H1 (cell line): Measurements from ENCODE around the gene VSIR. TPM values are rescaled to one million over a fixed set of nuclear protein-coding genes. Genes with fewer than 3 reads are reported as not detected.

Experiments
- CTCF ChIA-PET: fragments of 300-600 bp; sonication (Branson Sonifier 250); formaldehyde crosslinking; loops from one replicate; lab custom pipeline; 2021; ENCODE audit not compliant: partially characterized antibody; lab: Charles Lee
- POLR2A ChIA-PET: fragments of 300-600 bp; sonication (Branson Sonifier 250); formaldehyde crosslinking; loops from one replicate; lab custom pipeline; 2021; ENCODE audit warnings: inconsistent platforms; ENCODE audit not compliant: partially characterized antibody; lab: Charles Lee
- DNase-seq, 2 experiments: peaks; one replicate each; pipeline versions ENCODE4 v3.0.0 to v3.0.0-alpha.2; 2010 to 2022; ENCODE audit warnings: low spot score in 2 of 2, low read depth in 1 of 2, mixed read lengths in 1 of 2
- FAIRE-seq: peaks from 2 replicates; lab custom pipeline; 2011; peaks lifted over from hg19 to GRCh38; lab: Jason Lieb, UNC
- H2AFZ ChIP-seq: 2 replicates; pipeline ENCODE4 v1.8.1; 2012; ENCODE audit warnings: low read length, inconsistent platforms
- H2AK5ac ChIP-seq: 2 replicates; pipeline ENCODE4 v1.6.1; 2013; ENCODE audit warnings: low read depth, low read length
- H2BK120ac ChIP-seq: replicated peaks from 2 replicates; pipeline ENCODE3; 2013; ENCODE audit warnings: low read depth, low read length, inconsistent platforms
- H2BK12ac ChIP-seq: 2 replicates; pipeline ENCODE4 v1.6.1; 2013; ENCODE audit warnings: low read depth, low read length
- H2BK15ac ChIP-seq: 2 replicates; pipeline ENCODE4 v1.6.1; 2013; ENCODE audit warnings: low read length
- H2BK20ac ChIP-seq: 2 replicates; pipeline ENCODE4 v1.6.1; 2013; ENCODE audit warnings: low read length
- H2BK5ac ChIP-seq: 2 replicates; pipeline ENCODE4 v1.6.1; 2013; ENCODE audit warnings: low read depth, low read length
- H3K14ac ChIP-seq: 2 replicates; pipeline ENCODE4 v1.6.1; 2013; ENCODE audit warnings: inconsistent platforms; ENCODE audit not compliant: insufficient read length
- H3K18ac ChIP-seq: 2 replicates; pipeline ENCODE4 v1.6.1; 2013; ENCODE audit warnings: low read length; ENCODE audit errors: extremely low read depth
- H3K23ac ChIP-seq: 2 replicates; pipeline ENCODE4 v1.6.1; 2013; ENCODE audit warnings: inconsistent platforms; ENCODE audit not compliant: insufficient read length
- H3K23me2 ChIP-seq: 2 replicates; pipeline ENCODE4 v1.6.1; 2013; ENCODE audit warnings: low read depth, low read length
- H3K27ac ChIP-seq: 2 replicates; pipeline ENCODE4 v1.6.1; 2011; ENCODE audit warnings: low read depth, low read length, inconsistent platforms
- H3K27me3 ChIP-seq, 4 experiments: replicated peaks in 1 of 4; 1 replicate in 1 of 4; 2 replicates in 3 of 4; pipeline versions ENCODE4 v1.6.1 to v1.8.1; 2011 to 2013; ENCODE audit warnings: low read length in 3 of 4, mild to moderate bottlenecking in 3 of 4, inconsistent platforms in 2 of 4, mixed read lengths in 2 of 4, moderate library complexity in 1 of 4; ENCODE audit not compliant: control insufficient read depth in 3 of 4, insufficient read depth in 3 of 4; ENCODE audit errors: extremely low read depth in 1 of 4
- H3K36me3 ChIP-seq, 4 experiments: 2 replicates each; pipeline versions ENCODE4 v1.6.1 to v1.8.1; 2011 to 2013; ENCODE audit warnings: mild to moderate bottlenecking in 4 of 4, low read length in 3 of 4, moderate library complexity in 2 of 4, control low read depth in 1 of 4, inconsistent platforms in 1 of 4; ENCODE audit not compliant: insufficient read depth in 4 of 4, control insufficient read depth in 2 of 4
- H3K4ac ChIP-seq: replicated peaks from 2 replicates; pipeline ENCODE3; 2013; ENCODE audit warnings: low read length, low read depth, mixed read lengths, inconsistent platforms; ENCODE audit not compliant: insufficient read length
- H3K4me1 ChIP-seq, 4 experiments: replicated peaks in 1 of 4; 1 replicate in 1 of 4; 2 replicates in 3 of 4; pipeline versions ENCODE4 v1.6.1 to v1.8.1; 2011 to 2013; ENCODE audit warnings: low read length in 3 of 4, inconsistent platforms in 2 of 4, mixed read lengths in 1 of 4; ENCODE audit not compliant: insufficient read depth in 4 of 4, control insufficient read depth in 3 of 4
- H3K4me2 ChIP-seq, 2 experiments: 2 replicates each; pipeline versions ENCODE4 v1.6.1 to v1.8.1; 2011 to 2013; ENCODE audit warnings: low read depth in 2 of 2, low read length in 2 of 2, control low read depth in 1 of 2, inconsistent platforms in 1 of 2, mild to moderate bottlenecking in 1 of 2; ENCODE audit not compliant: insufficient read depth in 1 of 2
- H3K4me3 ChIP-seq, 4 experiments: fragments of 200-600, 300-600 bp in 1 of 4; sonication (generic), shearing (Covaris generic), sonication (Bioruptor Twin) in 1 of 4; 2 replicates each; pipeline versions ENCODE4 v1.5.1 to v1.8.1; 2011 to 2016; ENCODE audit warnings: low read length in 4 of 4, low read depth in 3 of 4, control low read depth in 2 of 4, inconsistent platforms in 2 of 4, mild to moderate bottlenecking in 2 of 4, mixed read lengths in 1 of 4, moderate library complexity in 1 of 4; ENCODE audit not compliant: insufficient read depth in 2 of 4; ENCODE audit errors: extremely low read depth in 1 of 4
- H3K56ac ChIP-seq: replicated peaks from 2 replicates; pipeline ENCODE3; 2013; ENCODE audit warnings: low read depth, mild to moderate bottlenecking, mixed read lengths, low read length, inconsistent platforms; ENCODE audit not compliant: insufficient read length
- H3K79me1 ChIP-seq: 2 replicates; pipeline ENCODE4 v1.6.1; 2013; ENCODE audit warnings: low read depth, low read length, control low read depth
- H3K79me2 ChIP-seq, 2 experiments: 2 replicates each; pipeline versions ENCODE4 v1.6.1 to v1.8.1; 2012 to 2013; ENCODE audit warnings: low read length in 2 of 2, mild to moderate bottlenecking in 2 of 2, inconsistent platforms in 1 of 2; ENCODE audit not compliant: insufficient read depth in 2 of 2, control insufficient read depth in 1 of 2
- H3K9ac ChIP-seq, 4 experiments: replicated peaks in 1 of 4; 1 replicate in 1 of 4; 2 replicates in 3 of 4; pipeline versions ENCODE4 v1.6.1 to v1.8.1; 2011 to 2013; ENCODE audit warnings: low read depth in 3 of 4, low read length in 3 of 4, control low read depth in 2 of 4, mild to moderate bottlenecking in 2 of 4, moderate library complexity in 2 of 4, inconsistent platforms in 1 of 4; ENCODE audit errors: extremely low read depth in 1 of 4
- H3K9me3 ChIP-seq, 2 experiments: 2 replicates each; pipeline versions ENCODE4 v1.6.1 to v1.8.1; 2012 to 2013; ENCODE audit warnings: mild to moderate bottlenecking in 2 of 2, moderate library complexity in 2 of 2, control low read depth in 1 of 2, inconsistent platforms in 1 of 2, low read depth in 1 of 2, low read length in 1 of 2, mixed read lengths in 1 of 2; ENCODE audit not compliant: insufficient read depth in 2 of 2
- H4K20me1 ChIP-seq, 2 experiments: replicated peaks in 1 of 2; 2 replicates each; pipeline versions ENCODE3 to v1.8.1; 2011 to 2013; ENCODE audit warnings: inconsistent platforms in 2 of 2, low read length in 2 of 2, mild to moderate bottlenecking in 1 of 2; ENCODE audit not compliant: insufficient read depth in 2 of 2, control insufficient read depth in 1 of 2
- H4K5ac ChIP-seq: 2 replicates; pipeline ENCODE4 v1.6.1; 2013; ENCODE audit warnings: low read length, low read depth, mixed read lengths, inconsistent platforms; ENCODE audit not compliant: insufficient read length
- H4K8ac ChIP-seq: 2 replicates; pipeline ENCODE4 v1.8.0; 2013; ENCODE audit warnings: mild to moderate bottlenecking, moderate library complexity, low read length, inconsistent platforms; ENCODE audit not compliant: insufficient read depth; ENCODE audit errors: extremely low read depth
- H4K91ac ChIP-seq: replicated peaks from 2 replicates; pipeline ENCODE3; 2013; ENCODE audit warnings: low read length, mixed read lengths, inconsistent platforms; ENCODE audit not compliant: insufficient read length
- EGR1 ChIP-seq: IDR thresholded peaks from 2 replicates; pipeline ENCODE4 v1.6.1; 2011; ENCODE audit warnings: low read depth, low read length, borderline replicate concordance
- SAP30 ChIP-seq: fragments of 300-600 bp; sonication (generic); IDR thresholded peaks from 2 replicates; pipeline ENCODE4 v1.7.1; 2012; ENCODE audit warnings: low read length, moderate library complexity, mild to moderate bottlenecking, inconsistent platforms; ENCODE audit not compliant: insufficient read depth, insufficient replicate concordance
- SIX5 ChIP-seq: IDR thresholded peaks from 2 replicates; pipeline ENCODE4 v1.6.1; 2011; ENCODE audit warnings: mild to moderate bottlenecking, low read depth, low read length
- WGBS, 2 experiments: shearing (Covaris generic) in 1 of 2; methylation state at CpG; one replicate each; pipeline versions ENCODE4 v1.1.6 to v1.1.7; 2013 to 2015; ENCODE audit warnings: low lambda C conversion rate in 2 of 2, mixed read lengths in 2 of 2, inconsistent platforms in 1 of 2, low coverage in 1 of 2, missing lambda C conversion rate in 1 of 2; ENCODE audit not compliant: insufficient replicate concordance in 2 of 2, insufficient coverage in 1 of 2, insufficient read length in 1 of 2; ENCODE audit errors: extremely low coverage in 1 of 2, missing lambda C conversion rate in 1 of 2; 5-methylcytosine and 5-hydroxymethylcytosine counted together
- polyA plus RNA-seq, 7 experiments: library from polyadenylated mRNA; depleted of rRNA in 3 of 7; stranded (reverse) in 5 of 7; unstranded in 2 of 7; fragments of >200 nt in 5 of 7; fragments of 200-250 nt in 2 of 7; gene quantifications; 1 replicate in 5 of 7; 2 replicates in 1 of 7; 4 replicates in 1 of 7; pipeline versions ENCODE4 v1.2.1 to v1.2.3, GENCODE V29; 2011 to 2013; ENCODE audit warnings: missing spikeins in 2 of 7, mixed read lengths in 2 of 7
- total RNA-seq: library from RNA; stranded (reverse); fragmentation: NEBNext Ultra II Directional; extraction: Animal tissue kit (Norgen Biotek cat#: 25700); gene quantifications from 2 replicates; pipeline ENCODE4 v1.2.1, GENCODE V29; 2021
- TF ChIP-seq, protein P1 (sequence below), 3 experiments: IDR thresholded peaks; 1 replicate in 2 of 3; 2 replicates in 1 of 3; pipeline versions ENCODE4 v1.5.1 to v1.6.1; 2011; ENCODE audit warnings: low read length in 3 of 3, mild to moderate bottlenecking in 3 of 3, inconsistent platforms in 2 of 3, low read depth in 1 of 3, moderate library complexity in 1 of 3; ENCODE audit not compliant: insufficient read depth in 1 of 3; ENCODE audit errors: control extremely low read depth in 1 of 3

Gene VSIR
- total and polyA plus RNA-seq, 2 of the 8 experiments (the other 6 are each of a cell fraction or from before 2014, with no cell fraction given) = 0.33 TPM; not detected in 1

DNA sequence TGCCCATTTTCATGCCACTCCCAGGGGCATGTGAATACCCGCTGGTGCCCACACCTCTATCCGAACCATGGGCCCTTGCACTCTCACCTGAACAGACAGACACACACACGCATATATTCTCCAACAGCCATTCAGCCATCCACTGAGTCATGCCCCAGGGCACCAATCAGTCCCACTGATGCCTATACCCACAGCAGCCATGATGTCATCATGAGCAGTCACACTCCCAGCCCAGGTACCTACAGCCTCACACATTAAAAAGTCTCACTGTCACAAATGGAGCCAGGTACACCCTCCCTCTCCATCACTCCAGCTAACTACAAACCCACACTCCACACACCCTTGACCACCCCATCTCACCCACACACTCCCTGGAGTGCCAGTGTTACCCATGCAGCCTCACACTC, 12.2 kb downstream of the VSIR start:
- TF ChIP-seq SIX5 = no peak
- TF ChIP-seq SAP30 = no peak
- TF ChIP-seq EGR1 = no peak
- TF ChIP-seq, protein P1, sequence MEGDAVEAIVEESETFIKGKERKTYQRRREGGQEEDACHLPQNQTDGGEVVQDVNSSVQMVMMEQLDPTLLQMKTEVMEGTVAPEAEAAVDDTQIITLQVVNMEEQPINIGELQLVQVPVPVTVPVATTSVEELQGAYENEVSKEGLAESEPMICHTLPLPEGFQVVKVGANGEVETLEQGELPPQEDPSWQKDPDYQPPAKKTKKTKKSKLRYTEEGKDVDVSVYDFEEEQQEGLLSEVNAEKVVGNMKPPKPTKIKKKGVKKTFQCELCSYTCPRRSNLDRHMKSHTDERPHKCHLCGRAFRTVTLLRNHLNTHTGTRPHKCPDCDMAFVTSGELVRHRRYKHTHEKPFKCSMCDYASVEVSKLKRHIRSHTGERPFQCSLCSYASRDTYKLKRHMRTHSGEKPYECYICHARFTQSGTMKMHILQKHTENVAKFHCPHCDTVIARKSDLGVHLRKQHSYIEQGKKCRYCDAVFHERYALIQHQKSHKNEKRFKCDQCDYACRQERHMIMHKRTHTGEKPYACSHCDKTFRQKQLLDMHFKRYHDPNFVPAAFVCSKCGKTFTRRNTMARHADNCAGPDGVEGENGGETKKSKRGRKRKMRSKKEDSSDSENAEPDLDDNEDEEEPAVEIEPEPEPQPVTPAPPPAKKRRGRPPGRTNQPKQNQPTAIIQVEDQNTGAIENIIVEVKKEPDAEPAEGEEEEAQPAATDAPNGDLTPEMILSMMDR (IDR thresholded peaks at IDR 0.05; ENCODE audit: control extremely low read depth in 1 of 3, insufficient read depth in 1 of 3, low read depth in 1 of 3, low read length in 3 of 3) = no peak
- H2BK120ac ChIP-seq = no peak overlapping the region
- H3K23ac ChIP-seq = no peak overlapping the region
- no peaks in the 10 kb centered on the region for H3K79me2 ChIP-seq
- peaks cover 0 to 7% (median 4%) of the 10 kb centered on the region in 4 experiments; a peak in 4 of 7 replicates for H3K4me1 ChIP-seq
- WGBS, 2 experiments = 89% methylated on average over 3 of the region's 3 CpGs; no CpG with 5 or more reads in 1 of the 2 experiments
- H3K9ac ChIP-seq = no peak overlapping the region
- H3K4ac ChIP-seq = peak overlapping the region; percentile 15
- H3K14ac ChIP-seq = no peak overlapping the region
- H3K23me2 ChIP-seq = no peaks in the 10 kb centered on the region
- H2BK20ac ChIP-seq = no peak overlapping the region
- no peak overlapping the region for H4K91ac ChIP-seq
- peak overlapping the region; percentile 59; the same call in 1 of the 2 replicates for H4K8ac ChIP-seq
- no peak overlapping the region for H4K5ac ChIP-seq
- no peak overlapping the region for H3K4me2 ChIP-seq
- no peak overlapping the region for H3K18ac ChIP-seq
- CTCF ChIA-PET = interaction anchor here (0.6 to 1.8 kb wide), 11 partner anchors 9 to 445 kb away, joined by 3 to 15 read pairs (median 4); no protein-coding TSS in a partner anchor
- no peak overlapping the region for H3K27ac ChIP-seq
- no peak overlapping the region for H3K4me3 ChIP-seq
- H3K36me3 ChIP-seq = no peaks in the 10 kb centered on the region
- FAIRE-seq (no peak), DNase-seq (no peak)
- no peak overlapping the region for H2AFZ ChIP-seq
- H3K79me1 ChIP-seq = no peaks in the 10 kb centered on the region
- H3K27me3 ChIP-seq = no peaks in the 10 kb centered on the region; a peak in 1 of 7 replicates
- H2AK5ac ChIP-seq = no peak overlapping the region
- no peak overlapping the region for H2BK15ac ChIP-seq
- no peaks in the 10 kb centered on the region for H4K20me1 ChIP-seq
- H2BK5ac ChIP-seq = 0 out of 2 replicates have a peak overlapping the region, but pooled peaks have one; percentile 24
- no peak overlapping the region for H3K56ac ChIP-seq
- POLR2A ChIA-PET = no interaction called here
- no peaks in the 10 kb centered on the region for H3K9me3 ChIP-seq
- no peak overlapping the region for H2BK12ac ChIP-seq
